K562 (cell line): Measurements from ENCODE around the gene ANXA10. TPM values are rescaled to one million over a fixed set of nuclear protein-coding genes. Genes with fewer than 3 reads are reported as not detected.

Experiments used
- ATAC-seq: fragments of 200-7000 bp; cut with Tn5 transposase; 3 replicates; pipeline ENCODE4 v1.9.1; 2020; ENCODE audit warnings: moderate library complexity
- BruUV-seq: library from RNA; stranded (reverse); fragments of 400-500 nt; replicated peaks from 2 replicates; lab custom pipeline; 2021; lab: Mats Ljungman, UMichigan
- CTCF ChIA-PET: fragments of 300-600 bp; formaldehyde crosslinking; extraction: SDS; loops from one replicate; lab custom pipeline; 2021; ENCODE audit warnings: low intra/inter-chr PET ratio; lab: Yijun Ruan, JAX
- POLR2A ChIA-PET: fragments of 300-600, 350-650 bp; sonication (Branson Sonifier 250); formaldehyde crosslinking; extraction: SDS; loops from one replicate; lab custom pipeline; 2021; ENCODE audit warnings: antibody characterized with exemption, inconsistent platforms; lab: Yijun Ruan, JAX
- DNase-seq, 4 experiments: peaks; one replicate each; pipeline versions ENCODE4 v3.0.0 to v3.0.0-alpha.2; 2011 to 2018; ENCODE audit warnings: low spot score in 3 of 4, mixed read lengths in 3 of 4; ENCODE audit errors: extremely low read depth in 1 of 4
- FAIRE-seq: peaks from 2 replicates; lab custom pipeline; 2011; peaks lifted over from hg19 to GRCh38; lab: Jason Lieb, UNC
- H2AFZ ChIP-seq: 2 replicates; pipeline ENCODE4 v1.6.0; 2011; ENCODE audit warnings: low read depth, low read length, control low read depth, inconsistent platforms
- H3K27ac ChIP-seq: fragments of 200-600 bp; 3 replicates; pipeline ENCODE4 v1.8.0; 2011; ENCODE audit warnings: low read depth, mild to moderate bottlenecking, control low read depth, inconsistent platforms, low read length, moderate library complexity, mixed read lengths; ENCODE audit errors: extremely low read depth
- H3K27me3 ChIP-seq, 2 experiments: fragments of 300-600 bp in 1 of 2; 2 replicates in 1 of 2; 3 replicates in 1 of 2; pipeline versions ENCODE4 v1.6.0 to v1.8.0; 2011; ENCODE audit warnings: inconsistent platforms in 2 of 2, low read length in 2 of 2, mild to moderate bottlenecking in 1 of 2, mixed read lengths in 1 of 2, moderate library complexity in 1 of 2; ENCODE audit not compliant: control insufficient read depth in 2 of 2, insufficient read depth in 2 of 2
- H3K36me3 ChIP-seq: fragments of 300-600 bp; 3 replicates; pipeline ENCODE4 v1.8.0; 2011; ENCODE audit warnings: mild to moderate bottlenecking, low read length, inconsistent platforms; ENCODE audit not compliant: control insufficient read depth, insufficient read depth
- H3K4me1 ChIP-seq, 2 experiments: fragments of 200-600 bp in 1 of 2; replicated peaks in 1 of 2; 2 replicates in 1 of 2; 3 replicates in 1 of 2; pipeline versions ENCODE4 v1.5.1 to v1.8.0; 2011; ENCODE audit warnings: inconsistent platforms in 2 of 2, low read length in 2 of 2, mild to moderate bottlenecking in 1 of 2, mixed read lengths in 1 of 2, moderate library complexity in 1 of 2; ENCODE audit not compliant: control insufficient read depth in 2 of 2, insufficient read depth in 2 of 2
- H3K4me2 ChIP-seq: 2 replicates; pipeline ENCODE4 v1.6.1; 2011; ENCODE audit warnings: low read length, control low read depth, inconsistent platforms, mixed read lengths; ENCODE audit not compliant: insufficient read depth
- H3K4me3 ChIP-seq: fragments of 200-600 bp; sonication (generic), shearing (Covaris generic); 2 replicates; pipeline ENCODE4 v1.5.1; 2016; ENCODE audit warnings: control low read depth, inconsistent platforms
- H3K79me2 ChIP-seq: fragments of 200-600 bp; 3 replicates; pipeline ENCODE4 v1.8.0; 2011; ENCODE audit warnings: low read length, inconsistent platforms; ENCODE audit not compliant: control insufficient read depth, insufficient read depth
- H3K9ac ChIP-seq, 2 experiments: 2 replicates each; pipeline versions ENCODE4 v1.6.0 to v1.6.1; 2011; ENCODE audit warnings: low read depth in 2 of 2, low read length in 2 of 2, control low read depth in 1 of 2, inconsistent platforms in 1 of 2, mild to moderate bottlenecking in 1 of 2, mixed read lengths in 1 of 2; ENCODE audit not compliant: insufficient read depth in 1 of 2
- H3K9me1 ChIP-seq: one replicate; pipeline ENCODE4 v1.6.0; 2011; ENCODE audit warnings: inconsistent platforms, mild to moderate bottlenecking, low read length, moderate library complexity; ENCODE audit not compliant: control insufficient read depth, insufficient read depth
- H3K9me3 ChIP-seq: replicated peaks from 2 replicates; pipeline ENCODE4 v1.5.1; 2011; ENCODE audit warnings: low read depth, low read length, inconsistent platforms; ENCODE audit not compliant: control insufficient read depth, insufficient read depth
- H4K20me1 ChIP-seq: replicated peaks from 2 replicates; pipeline ENCODE4 v1.6.1; 2011; ENCODE audit warnings: low read length, inconsistent platforms, mixed read lengths; ENCODE audit not compliant: control insufficient read depth, insufficient read depth
- ADNP ChIP-seq: fragments of 200-800 bp; sonication (Bioruptor generic); IDR thresholded peaks from 2 replicates; pipeline ENCODE4 v1.6.1; 2016; ENCODE audit warnings: missing genetic modification characterization, missing compliant biosample characterization
- ARID1B ChIP-seq: fragments of 450-650 bp; IDR thresholded peaks from 2 replicates; pipeline ENCODE4 v1.6.1; 2016; ENCODE audit warnings: antibody characterized with exemption, mild to moderate bottlenecking, inconsistent platforms
- BACH1 ChIP-seq: fragments of 200-800 bp; sonication (Bioruptor generic); IDR thresholded peaks from 2 replicates; pipeline ENCODE4 v1.6.1; 2016; ENCODE audit warnings: missing genetic modification characterization, missing compliant biosample characterization
- BRD9 ChIP-seq: fragments of 450-650 bp; IDR thresholded peaks from 2 replicates; pipeline ENCODE4 v1.6.1; 2018; ENCODE audit warnings: low read depth; ENCODE audit not compliant: partially characterized antibody
- ESRRB ChIP-seq: fragments of 250-450 bp; sonication (Bioruptor Pico); IDR thresholded peaks from 2 replicates; pipeline ENCODE4 v1.5.0; 2020; ENCODE audit warnings: mild to moderate bottlenecking, moderate library complexity, borderline replicate concordance
- PTTG1 ChIP-seq: fragments of 450-650 bp; IDR thresholded peaks from 2 replicates; pipeline ENCODE4 v1.6.1; 2016; ENCODE audit warnings: low read depth, mild to moderate bottlenecking, missing genetic modification characterization, missing compliant biosample characterization
- SRSF3 ChIP-seq: fragments of 200-400 bp; formaldehyde crosslinking; IDR thresholded peaks from 2 replicates; pipeline ENCODE4 v1.6.1; 2016; ENCODE audit warnings: mild to moderate bottlenecking, low read length, moderate library complexity; ENCODE audit not compliant: insufficient read depth
- TAF7 ChIP-seq: fragments of 450-650 bp; IDR thresholded peaks from 2 replicates; pipeline ENCODE4 v1.6.1; 2016; ENCODE audit warnings: missing genetic modification characterization, missing compliant biosample characterization
- ZNF140 ChIP-seq: fragments of 250-450 bp; sonication (Bioruptor Pico); IDR thresholded peaks from 2 replicates; pipeline ENCODE4 v1.8.0; 2021; ENCODE audit warnings: moderate library complexity, mild to moderate bottlenecking, inconsistent platforms
- ZNF354B ChIP-seq: fragments of 250-450 bp; sonication (Bioruptor Pico); IDR thresholded peaks from 2 replicates; pipeline ENCODE4 v1.4.0; 2020
- ZNF764 ChIP-seq: fragments of 250-450 bp; sonication (Bioruptor Pico); IDR thresholded peaks from 2 replicates; pipeline ENCODE4 v1.4.0; 2020; ENCODE audit warnings: low read depth, mild to moderate bottlenecking, moderate library complexity
- WGBS: fragments of 100-300 bp; shearing (Covaris generic); methylation state at CpG from one replicate; pipeline ENCODE4 v1.1.6; 2016; ENCODE audit warnings: low coverage, mixed read lengths; ENCODE audit not compliant: insufficient coverage; ENCODE audit errors: missing lambda C conversion rate; 5-methylcytosine and 5-hydroxymethylcytosine counted together
- in situ Hi-C: fragments of 300-500 bp; cut with MboI; formaldehyde crosslinking; loops from 4 replicates; pipeline ENCODE4 v1.15.0; 2018; ENCODE audit warnings: inconsistent platforms, mixed read lengths
- intact Hi-C: fragments of 100-400 bp; cut with micrococcal nuclease; formaldehyde crosslinking; loops from 2 replicates; pipeline ENCODE4 v1.14.2; 2022
- polyA plus RNA-seq, 8 experiments: library from polyadenylated mRNA; depleted of rRNA in 4 of 8; stranded (reverse) in 5 of 8; unstranded in 3 of 8; fragments of >200 nt; fragmentation: Nextera tagmentation in 2 of 8; fragmentation: Illumina TruSeq in 1 of 8; extraction: Ambion mirVana in 2 of 8; extraction: Trizol in 1 of 8; gene quantifications; 2 replicates each; pipeline versions ENCODE4 v1.2.1 to v1.2.3, GENCODE V29; 2011 to 2014; ENCODE audit warnings: inconsistent platforms in 1 of 8, missing spikeins in 1 of 8
- total RNA-seq, 7 experiments: library from RNA; depleted of rRNA in 6 of 7; stranded (reverse); fragments of >200 nt in 6 of 7; fragmentation: Illumina TruSeq in 2 of 7; extraction: Trizol in 2 of 7; gene quantifications; 2 replicates each; pipeline versions ENCODE4 v1.2.1 to v1.2.3, GENCODE V29; 2011 to 2021; ENCODE audit warnings: low replicate concordance in 1 of 7
- TF ChIP-seq, protein P1 (sequence below): fragments of 150-350 bp; IDR thresholded peaks from 2 replicates; pipeline ENCODE4 v1.6.1; 2014; ENCODE audit warnings: low read depth, mild to moderate bottlenecking, low read length, borderline replicate concordance
- TF ChIP-seq, protein P2 (sequence below): fragments of 450-650 bp; IDR thresholded peaks from 2 replicates; pipeline ENCODE4 v1.6.1; 2018; ENCODE audit not compliant: partially characterized antibody

ANXA10 gene
- total and polyA plus RNA-seq, 9 of the 15 experiments (the other 6 are each of a cell fraction or from before 2014, with no cell fraction given) = not detected

DNA sequence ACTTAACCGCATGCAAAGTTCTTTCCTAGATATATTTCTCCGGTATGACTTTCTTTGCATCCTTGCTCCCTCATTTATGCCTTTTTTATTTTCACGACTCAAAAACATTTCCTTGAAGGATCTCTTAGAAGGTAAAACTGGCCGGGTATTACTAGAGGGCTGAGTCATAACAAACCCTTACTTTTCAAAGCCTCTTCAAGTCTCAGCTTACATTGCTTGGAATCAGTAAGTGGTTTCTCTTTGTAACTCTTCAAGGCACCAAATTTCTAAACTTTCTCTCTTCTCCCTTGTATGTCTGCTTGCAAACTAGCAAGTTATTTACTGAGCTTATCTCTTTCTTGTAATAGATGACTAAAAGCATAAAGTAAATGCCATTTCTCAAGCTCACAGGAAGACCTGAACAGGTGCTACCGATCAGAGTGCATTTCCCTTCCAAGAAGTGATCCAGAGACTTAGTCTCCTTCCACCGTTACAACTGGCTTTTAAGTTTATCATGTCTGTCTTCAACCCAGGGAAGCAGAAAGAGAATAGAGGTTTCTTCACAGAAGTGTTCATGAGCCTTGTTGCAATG, 75.5 kb downstream of the ANXA10 start (continued):
- TF ChIP-seq, protein P1, sequence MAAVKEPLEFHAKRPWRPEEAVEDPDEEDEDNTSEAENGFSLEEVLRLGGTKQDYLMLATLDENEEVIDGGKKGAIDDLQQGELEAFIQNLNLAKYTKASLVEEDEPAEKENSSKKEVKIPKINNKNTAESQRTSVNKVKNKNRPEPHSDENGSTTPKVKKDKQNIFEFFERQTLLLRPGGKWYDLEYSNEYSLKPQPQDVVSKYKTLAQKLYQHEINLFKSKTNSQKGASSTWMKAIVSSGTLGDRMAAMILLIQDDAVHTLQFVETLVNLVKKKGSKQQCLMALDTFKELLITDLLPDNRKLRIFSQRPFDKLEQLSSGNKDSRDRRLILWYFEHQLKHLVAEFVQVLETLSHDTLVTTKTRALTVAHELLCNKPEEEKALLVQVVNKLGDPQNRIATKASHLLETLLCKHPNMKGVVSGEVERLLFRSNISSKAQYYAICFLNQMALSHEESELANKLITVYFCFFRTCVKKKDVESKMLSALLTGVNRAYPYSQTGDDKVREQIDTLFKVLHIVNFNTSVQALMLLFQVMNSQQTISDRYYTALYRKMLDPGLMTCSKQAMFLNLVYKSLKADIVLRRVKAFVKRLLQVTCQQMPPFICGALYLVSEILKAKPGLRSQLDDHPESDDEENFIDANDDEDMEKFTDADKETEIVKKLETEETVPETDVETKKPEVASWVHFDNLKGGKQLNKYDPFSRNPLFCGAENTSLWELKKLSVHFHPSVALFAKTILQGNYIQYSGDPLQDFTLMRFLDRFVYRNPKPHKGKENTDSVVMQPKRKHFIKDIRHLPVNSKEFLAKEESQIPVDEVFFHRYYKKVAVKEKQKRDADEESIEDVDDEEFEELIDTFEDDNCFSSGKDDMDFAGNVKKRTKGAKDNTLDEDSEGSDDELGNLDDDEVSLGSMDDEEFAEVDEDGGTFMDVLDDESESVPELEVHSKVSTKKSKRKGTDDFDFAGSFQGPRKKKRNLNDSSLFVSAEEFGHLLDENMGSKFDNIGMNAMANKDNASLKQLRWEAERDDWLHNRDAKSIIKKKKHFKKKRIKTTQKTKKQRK = no peak
- no peak for TF ChIP-seq ESRRB (CRISPR knock-in tag)

DNA sequence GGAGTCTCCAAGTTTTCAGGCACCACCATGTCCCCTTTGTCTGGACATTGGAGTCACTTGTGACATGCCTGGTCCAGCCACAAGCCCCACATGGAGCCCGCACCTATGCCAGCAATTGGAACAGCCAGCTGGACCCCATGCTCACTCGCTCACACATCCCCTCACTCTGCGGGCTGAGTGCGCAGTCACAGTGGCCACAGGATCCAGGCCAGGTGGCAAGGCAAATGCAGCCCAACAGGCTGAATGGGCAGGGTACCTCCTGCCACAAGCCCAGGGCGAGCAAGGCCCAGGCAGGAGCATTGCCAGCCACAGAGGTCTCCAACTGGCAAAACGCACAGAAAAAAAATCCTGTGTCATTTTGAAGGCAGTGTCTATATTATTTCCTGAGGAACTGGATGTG, 82.0 kb downstream of the ANXA10 start:
- ChIA-PET POLR2A (no interaction called here), CTCF (no interaction called here)
- intact Hi-C loops = no loop called here
- Histone ChIP-seq H3K79me2 (no peaks in the 10 kb centered on the region), H3K4me3 (no peak overlapping the region), H4K20me1 (no peaks in the 10 kb centered on the region), H3K27me3 (no peaks in the 10 kb centered on the region), H3K36me3 (no peaks in the 10 kb centered on the region), H3K4me2 (no peak overlapping the region), H3K9me1 (no peaks in the 10 kb centered on the region), H3K9me3 (no peaks in the 10 kb centered on the region), H3K9ac (no peak overlapping the region), H3K4me1 (no peaks in the 10 kb centered on the region), H2AFZ (no peak overlapping the region), H3K27ac (no peak overlapping the region)
- TF ChIP-seq ARID1B (no peak), ZNF764 (CRISPR knock-in tag) (no peak), ZNF140 (no peak), BRD9 (no peak), ZNF354B (CRISPR knock-in tag) (no peak), ADNP (tag) (no peak), PTTG1 (no peak), BACH1 (tag) (no peak), SRSF3 (no peak), TAF7 (tag) (no peak)
- TF ChIP-seq, protein P2, sequence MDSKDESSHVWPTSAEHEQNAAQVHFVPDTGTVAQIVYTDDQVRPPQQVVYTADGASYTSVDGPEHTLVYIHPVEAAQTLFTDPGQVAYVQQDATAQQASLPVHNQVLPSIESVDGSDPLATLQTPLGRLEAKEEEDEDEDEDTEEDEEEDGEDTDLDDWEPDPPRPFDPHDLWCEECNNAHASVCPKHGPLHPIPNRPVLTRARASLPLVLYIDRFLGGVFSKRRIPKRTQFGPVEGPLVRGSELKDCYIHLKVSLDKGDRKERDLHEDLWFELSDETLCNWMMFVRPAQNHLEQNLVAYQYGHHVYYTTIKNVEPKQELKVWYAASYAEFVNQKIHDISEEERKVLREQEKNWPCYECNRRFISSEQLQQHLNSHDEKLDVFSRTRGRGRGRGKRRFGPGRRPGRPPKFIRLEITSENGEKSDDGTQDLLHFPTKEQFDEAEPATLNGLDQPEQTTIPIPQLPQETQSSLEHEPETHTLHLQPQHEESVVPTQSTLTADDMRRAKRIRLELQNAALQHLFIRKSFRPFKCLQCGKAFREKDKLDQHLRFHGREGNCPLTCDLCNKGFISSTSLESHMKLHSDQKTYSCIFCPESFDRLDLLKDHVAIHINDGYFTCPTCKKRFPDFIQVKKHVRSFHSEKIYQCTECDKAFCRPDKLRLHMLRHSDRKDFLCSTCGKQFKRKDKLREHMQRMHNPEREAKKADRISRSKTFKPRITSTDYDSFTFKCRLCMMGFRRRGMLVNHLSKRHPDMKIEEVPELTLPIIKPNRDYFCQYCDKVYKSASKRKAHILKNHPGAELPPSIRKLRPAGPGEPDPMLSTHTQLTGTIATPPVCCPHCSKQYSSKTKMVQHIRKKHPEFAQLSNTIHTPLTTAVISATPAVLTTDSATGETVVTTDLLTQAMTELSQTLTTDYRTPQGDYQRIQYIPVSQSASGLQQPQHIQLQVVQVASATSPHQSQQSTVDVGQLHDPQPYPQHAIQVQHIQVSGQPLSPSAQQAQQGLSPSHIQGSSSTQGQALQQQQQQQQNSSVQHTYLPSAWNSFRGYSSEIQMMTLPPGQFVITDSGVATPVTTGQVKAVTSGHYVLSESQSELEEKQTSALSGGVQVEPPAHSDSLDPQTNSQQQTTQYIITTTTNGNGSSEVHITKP = no peak
- 0% methylated on average over 6 of the region's 6 CpGs for whole genome bisulfite sequencing
- BruUV-seq = no TSS peak
- no peak for ATAC-seq
- in situ Hi-C loops = no loop called here
- no peak for DNase-seq
- no peak for FAIRE-seq
